Measurements from ENCODE around the gene ASPSCR1.

DNA sequence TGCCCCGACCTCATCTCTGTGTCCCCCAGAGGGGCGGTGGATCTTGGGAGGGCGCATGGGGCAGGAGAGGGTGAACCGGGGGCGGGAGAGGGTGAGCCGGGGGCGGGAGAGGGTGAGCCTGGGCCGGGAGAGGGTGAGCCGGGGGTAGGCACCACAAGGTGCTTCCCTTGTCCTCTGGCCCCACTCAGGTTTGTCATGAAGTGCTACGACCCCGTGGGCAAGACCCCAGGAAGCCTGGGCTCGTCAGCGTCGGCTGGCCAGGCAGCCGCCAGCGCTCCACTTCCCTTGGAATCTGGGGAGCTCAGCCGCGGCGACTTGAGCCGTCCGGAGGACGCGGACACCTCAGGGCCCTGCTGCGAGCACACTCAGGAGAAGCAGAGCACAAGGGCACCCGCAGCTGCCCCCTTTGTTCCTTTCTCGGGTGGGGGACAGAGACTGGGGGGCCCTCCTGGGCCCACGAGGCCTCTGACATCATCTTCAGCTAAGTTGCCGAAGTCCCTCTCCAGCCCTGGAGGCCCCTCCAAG, 18.9 kb downstream of the ASPSCR1 start:
- TF ChIP-seq CEBPB (IDR thresholded peaks at IDR 0.05; ENCODE audit: low read depth, low read length) = no peak
- no peak for TF ChIP-seq POLR2A (IDR thresholded peaks at IDR 0.05; ENCODE audit: low read depth, low read length)
- no peak for TF ChIP-seq SMC3 (IDR thresholded peaks at IDR 0.05; ENCODE audit: low read depth, low read length)
- TF ChIP-seq, protein P1, sequence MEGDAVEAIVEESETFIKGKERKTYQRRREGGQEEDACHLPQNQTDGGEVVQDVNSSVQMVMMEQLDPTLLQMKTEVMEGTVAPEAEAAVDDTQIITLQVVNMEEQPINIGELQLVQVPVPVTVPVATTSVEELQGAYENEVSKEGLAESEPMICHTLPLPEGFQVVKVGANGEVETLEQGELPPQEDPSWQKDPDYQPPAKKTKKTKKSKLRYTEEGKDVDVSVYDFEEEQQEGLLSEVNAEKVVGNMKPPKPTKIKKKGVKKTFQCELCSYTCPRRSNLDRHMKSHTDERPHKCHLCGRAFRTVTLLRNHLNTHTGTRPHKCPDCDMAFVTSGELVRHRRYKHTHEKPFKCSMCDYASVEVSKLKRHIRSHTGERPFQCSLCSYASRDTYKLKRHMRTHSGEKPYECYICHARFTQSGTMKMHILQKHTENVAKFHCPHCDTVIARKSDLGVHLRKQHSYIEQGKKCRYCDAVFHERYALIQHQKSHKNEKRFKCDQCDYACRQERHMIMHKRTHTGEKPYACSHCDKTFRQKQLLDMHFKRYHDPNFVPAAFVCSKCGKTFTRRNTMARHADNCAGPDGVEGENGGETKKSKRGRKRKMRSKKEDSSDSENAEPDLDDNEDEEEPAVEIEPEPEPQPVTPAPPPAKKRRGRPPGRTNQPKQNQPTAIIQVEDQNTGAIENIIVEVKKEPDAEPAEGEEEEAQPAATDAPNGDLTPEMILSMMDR (conservative IDR thresholded peaks at IDR 0.05; ENCODE audit: low read depth, low read length) = no peak
- TF ChIP-seq NFE2L2 (IDR thresholded peaks at IDR 0.05; ENCODE audit: low read depth, low read length) = no peak
- TF ChIP-seq, protein P2, sequence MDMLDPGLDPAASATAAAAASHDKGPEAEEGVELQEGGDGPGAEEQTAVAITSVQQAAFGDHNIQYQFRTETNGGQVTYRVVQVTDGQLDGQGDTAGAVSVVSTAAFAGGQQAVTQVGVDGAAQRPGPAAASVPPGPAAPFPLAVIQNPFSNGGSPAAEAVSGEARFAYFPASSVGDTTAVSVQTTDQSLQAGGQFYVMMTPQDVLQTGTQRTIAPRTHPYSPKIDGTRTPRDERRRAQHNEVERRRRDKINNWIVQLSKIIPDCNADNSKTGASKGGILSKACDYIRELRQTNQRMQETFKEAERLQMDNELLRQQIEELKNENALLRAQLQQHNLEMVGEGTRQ (IDR thresholded peaks at IDR 0.05; ENCODE audit: low read depth, low read length) = no peak
- no peak for TF ChIP-seq MAZ (IDR thresholded peaks at IDR 0.05; ENCODE audit: borderline replicate concordance, low read depth, low read length)
- TF ChIP-seq, protein P3, sequence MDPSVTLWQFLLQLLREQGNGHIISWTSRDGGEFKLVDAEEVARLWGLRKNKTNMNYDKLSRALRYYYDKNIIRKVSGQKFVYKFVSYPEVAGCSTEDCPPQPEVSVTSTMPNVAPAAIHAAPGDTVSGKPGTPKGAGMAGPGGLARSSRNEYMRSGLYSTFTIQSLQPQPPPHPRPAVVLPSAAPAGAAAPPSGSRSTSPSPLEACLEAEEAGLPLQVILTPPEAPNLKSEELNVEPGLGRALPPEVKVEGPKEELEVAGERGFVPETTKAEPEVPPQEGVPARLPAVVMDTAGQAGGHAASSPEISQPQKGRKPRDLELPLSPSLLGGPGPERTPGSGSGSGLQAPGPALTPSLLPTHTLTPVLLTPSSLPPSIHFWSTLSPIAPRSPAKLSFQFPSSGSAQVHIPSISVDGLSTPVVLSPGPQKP (IDR thresholded peaks at IDR 0.05; ENCODE audit: borderline replicate concordance, low read depth, low read length) = no peak
- TF ChIP-seq RFX5 (IDR thresholded peaks at IDR 0.05; ENCODE audit: low read depth, low read length) = no peak
- TF ChIP-seq CHD1 (IDR thresholded peaks at IDR 0.05; ENCODE audit: low read depth, low read length) = no peak
- TF ChIP-seq FOS (IDR thresholded peaks at IDR 0.05; ENCODE audit: low read depth, low read length) = no peak
- TF ChIP-seq BHLHE40 (IDR thresholded peaks at IDR 0.05; ENCODE audit: low read depth, low read length) = no peak
- no peak for TF ChIP-seq MXI1 (IDR thresholded peaks at IDR 0.05; ENCODE audit: borderline replicate concordance, low read depth, low read length)
- TF ChIP-seq RCOR1 (IDR thresholded peaks at IDR 0.05; ENCODE audit: insufficient replicate concordance, low read length) = no peak
